HG02938 (cell line): ENCODE measurements around the gene FLNB.

Experiments used
- ATAC-seq: cut with Tn5 transposase; IDR thresholded peaks from one replicate; pipeline ENCODE4 v1.9.1; 2021; ENCODE audit warnings: mild to moderate bottlenecking, moderate library complexity; ENCODE audit not compliant: unreplicated experiment

Gene FLNB, protein sequence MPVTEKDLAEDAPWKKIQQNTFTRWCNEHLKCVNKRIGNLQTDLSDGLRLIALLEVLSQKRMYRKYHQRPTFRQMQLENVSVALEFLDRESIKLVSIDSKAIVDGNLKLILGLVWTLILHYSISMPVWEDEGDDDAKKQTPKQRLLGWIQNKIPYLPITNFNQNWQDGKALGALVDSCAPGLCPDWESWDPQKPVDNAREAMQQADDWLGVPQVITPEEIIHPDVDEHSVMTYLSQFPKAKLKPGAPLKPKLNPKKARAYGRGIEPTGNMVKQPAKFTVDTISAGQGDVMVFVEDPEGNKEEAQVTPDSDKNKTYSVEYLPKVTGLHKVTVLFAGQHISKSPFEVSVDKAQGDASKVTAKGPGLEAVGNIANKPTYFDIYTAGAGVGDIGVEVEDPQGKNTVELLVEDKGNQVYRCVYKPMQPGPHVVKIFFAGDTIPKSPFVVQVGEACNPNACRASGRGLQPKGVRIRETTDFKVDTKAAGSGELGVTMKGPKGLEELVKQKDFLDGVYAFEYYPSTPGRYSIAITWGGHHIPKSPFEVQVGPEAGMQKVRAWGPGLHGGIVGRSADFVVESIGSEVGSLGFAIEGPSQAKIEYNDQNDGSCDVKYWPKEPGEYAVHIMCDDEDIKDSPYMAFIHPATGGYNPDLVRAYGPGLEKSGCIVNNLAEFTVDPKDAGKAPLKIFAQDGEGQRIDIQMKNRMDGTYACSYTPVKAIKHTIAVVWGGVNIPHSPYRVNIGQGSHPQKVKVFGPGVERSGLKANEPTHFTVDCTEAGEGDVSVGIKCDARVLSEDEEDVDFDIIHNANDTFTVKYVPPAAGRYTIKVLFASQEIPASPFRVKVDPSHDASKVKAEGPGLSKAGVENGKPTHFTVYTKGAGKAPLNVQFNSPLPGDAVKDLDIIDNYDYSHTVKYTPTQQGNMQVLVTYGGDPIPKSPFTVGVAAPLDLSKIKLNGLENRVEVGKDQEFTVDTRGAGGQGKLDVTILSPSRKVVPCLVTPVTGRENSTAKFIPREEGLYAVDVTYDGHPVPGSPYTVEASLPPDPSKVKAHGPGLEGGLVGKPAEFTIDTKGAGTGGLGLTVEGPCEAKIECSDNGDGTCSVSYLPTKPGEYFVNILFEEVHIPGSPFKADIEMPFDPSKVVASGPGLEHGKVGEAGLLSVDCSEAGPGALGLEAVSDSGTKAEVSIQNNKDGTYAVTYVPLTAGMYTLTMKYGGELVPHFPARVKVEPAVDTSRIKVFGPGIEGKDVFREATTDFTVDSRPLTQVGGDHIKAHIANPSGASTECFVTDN (N-terminal part only)

DNA sequence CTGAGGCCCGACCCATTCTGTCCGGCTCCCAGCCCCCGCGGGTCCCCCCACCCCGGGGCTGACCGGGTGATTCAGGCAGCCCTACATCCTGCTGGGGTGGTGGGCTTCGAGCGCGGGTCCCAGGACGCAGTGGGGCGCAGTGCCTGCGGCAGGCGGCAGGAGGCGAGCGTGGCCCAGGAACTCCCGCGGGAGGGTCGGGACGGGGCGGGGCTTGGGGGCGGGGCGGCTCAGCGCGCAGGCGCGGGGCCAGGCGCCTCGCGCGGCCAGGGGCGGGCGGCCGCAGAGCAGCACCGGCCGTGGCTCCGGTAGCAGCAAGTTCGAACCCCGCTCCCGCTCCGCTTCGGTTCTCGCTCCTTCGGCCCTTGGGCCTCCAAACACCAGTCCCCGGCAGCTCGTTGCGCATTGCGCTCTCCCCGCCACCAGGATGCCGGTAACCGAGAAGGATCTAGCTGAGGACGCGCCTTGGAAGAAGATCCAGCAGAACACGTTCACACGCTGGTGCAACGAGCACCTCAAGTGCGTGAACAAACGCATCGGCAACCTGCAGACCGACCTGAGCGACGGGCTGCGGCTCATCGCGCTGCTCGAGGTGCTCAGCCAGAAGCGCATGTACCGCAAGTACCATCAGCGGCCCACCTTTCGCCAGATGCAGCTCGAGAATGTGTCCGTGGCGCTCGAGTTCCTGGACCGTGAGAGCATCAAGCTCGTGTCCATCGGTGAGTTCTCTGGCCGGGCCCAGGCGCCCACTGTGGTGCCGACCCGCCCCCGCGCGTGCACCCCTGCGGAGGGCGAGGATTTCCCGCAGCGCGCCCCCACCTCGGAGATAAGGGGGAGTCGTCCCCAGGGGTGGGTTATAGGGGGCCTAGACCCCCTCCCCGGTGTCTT, at the start of gene FLNB:
TSS of gene FLNB (plus strand) at position 282 of the 885 bp plus-strand sequence. CDS start at position 425, 143 bp downstream.
- ATAC-seq, result peak; percentile 57

DNA sequence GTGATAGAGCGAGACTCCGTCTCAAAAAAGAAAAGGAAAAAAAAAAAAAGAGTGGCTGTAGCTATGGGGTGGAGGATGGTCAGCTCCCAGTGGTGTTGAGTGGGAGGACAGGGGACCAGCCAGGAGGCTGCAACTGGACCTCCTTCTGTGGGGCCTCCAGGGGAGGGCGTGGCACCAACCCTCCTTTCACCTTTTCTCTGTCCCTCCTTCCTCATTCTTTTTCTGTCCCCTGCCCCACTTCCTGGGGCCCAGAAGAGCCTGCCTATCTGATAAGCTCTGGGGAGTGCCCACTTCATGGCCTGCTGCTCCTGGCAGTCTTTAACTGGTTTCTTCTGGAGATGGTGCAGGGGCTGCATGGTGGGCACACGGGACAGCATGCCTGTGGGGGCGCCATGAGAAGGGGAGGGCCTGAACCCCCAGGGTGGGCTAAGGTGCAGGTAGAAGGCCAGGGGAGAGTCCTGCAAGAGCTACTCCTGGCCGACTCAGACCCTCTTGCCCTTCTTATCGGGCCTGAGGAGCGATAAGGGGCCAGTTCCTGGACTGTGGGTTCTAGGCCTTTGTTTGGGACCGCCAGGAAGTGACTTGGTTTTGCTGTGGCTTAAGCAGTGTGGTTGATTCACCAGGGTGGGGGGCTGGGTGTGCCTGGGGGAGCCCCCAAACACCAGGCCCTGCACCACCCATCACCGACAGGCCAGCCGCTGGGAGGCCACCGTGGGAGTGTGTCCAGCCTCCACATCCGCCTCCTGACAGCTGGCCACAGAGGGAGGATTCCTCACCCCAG, 49.4 kb upstream of the FLNB start:
- peak; percentile 28 for ATAC-seq

DNA sequence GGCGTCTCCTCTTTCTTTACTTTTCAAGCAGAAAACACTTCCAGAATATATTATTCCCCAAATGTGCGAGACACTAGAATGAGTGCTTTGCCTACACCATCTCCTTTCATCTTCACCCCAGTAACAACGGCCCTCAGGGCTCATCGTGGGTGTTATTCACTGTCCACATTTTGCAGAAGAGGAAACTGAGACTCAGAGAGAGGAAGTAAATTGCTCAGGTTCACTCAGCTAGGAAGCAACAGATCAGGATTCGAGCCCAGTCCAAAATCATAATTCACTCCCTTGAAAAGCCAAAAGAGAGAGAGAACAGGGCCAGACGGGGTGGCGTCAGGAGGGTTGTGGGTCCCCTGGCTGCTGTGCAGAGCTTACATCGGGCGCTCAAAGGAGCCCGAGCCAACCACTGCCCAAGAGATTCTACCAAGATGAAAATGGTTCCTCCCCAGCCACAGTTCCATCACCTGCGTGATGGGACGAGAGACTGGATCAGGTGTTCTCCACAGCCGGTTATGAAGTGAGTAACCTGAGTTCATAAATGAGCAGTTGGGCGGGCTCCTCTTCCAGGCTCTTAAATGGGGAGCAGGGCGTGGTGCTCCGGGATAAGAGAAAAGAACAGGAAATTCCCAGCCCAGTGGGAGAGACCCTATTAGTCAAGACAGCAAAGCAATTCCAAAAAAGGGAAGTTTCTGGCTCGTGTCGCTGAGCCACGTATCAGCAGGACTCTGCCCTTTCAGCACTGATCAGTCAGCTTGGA, 48.6 kb upstream of the FLNB start:
- ATAC-seq, result peak; percentile 45

DNA sequence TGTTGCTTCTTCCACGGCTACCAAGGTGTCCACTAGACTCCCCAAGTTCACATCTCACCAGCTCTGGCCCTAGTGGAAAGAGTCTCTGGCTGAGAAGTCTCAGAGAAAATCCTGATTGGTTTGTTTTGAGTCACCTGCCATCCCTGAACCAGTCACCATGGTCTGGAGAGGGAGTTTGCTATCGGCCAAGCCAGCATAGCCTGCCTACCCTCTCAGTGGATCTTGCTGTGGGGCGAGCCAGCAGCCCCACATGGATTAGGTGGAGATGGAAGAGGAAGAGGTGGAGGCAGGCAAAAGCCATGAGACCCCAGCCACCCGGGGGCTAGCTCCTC, 48.1 kb upstream of the FLNB start:
- no peak for ATAC-seq

DNA sequence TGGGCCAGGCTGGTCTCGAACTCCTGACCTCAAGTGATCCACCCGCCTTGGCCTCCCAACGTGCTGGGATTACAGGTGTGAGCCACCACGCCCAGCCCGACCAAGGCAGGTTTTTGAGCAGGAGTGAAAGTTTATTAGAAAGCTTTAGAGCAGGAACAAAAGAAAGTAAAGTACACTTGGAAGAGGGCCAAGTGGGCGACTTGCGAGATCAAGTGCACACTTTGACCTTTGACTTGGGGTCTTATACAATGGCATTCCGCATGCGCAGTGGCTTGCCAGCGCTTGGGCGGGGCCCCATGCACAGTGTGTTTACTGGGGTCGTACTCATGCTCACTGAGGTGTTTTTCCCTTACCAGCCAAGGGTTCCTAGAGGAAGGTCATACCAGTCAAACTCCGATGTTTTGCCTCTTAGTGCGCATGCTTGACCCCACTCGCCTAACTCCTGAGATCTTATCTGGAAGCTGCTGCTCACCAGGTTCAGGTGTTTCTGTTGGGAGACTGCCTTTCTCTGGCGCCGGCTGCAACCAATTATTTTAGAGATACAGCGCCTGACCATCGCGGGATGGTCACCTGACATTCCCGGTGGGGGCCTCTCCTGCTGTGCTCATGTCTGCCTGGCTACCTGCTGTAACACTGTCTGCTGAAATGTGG, 46.9 kb upstream of the FLNB start:
- ATAC-seq, result no peak

DNA sequence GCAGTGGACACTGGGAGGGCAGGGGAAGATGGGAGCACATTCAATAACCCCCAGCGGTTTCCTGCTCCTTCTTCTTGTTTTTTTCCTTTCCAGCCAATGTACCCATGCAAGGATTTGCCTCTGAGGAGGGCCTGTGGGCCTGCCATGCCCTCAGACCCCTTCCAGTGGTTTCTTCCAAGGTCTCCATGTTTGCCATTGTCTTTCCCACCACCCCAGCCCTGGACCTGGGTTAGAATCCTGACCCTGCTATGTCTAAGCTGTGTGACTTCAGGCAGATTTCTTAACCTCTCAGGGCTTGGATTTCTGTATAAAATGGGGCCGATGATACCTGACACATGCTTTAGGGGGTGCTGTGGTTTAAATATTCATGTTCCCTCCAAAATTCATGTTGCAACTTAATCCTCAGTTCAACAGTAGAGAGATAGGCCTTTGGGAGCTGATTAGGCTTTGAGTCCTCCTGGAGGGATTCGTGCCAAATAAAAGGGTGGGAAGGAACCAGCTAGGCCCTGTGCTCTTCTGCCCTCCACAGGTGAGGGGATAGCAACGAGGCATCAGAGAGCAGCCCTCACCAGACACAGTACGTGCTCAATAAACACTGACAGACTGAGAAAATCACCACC, 46.3 kb upstream of the FLNB start:
- ATAC-seq, result no peak

DNA sequence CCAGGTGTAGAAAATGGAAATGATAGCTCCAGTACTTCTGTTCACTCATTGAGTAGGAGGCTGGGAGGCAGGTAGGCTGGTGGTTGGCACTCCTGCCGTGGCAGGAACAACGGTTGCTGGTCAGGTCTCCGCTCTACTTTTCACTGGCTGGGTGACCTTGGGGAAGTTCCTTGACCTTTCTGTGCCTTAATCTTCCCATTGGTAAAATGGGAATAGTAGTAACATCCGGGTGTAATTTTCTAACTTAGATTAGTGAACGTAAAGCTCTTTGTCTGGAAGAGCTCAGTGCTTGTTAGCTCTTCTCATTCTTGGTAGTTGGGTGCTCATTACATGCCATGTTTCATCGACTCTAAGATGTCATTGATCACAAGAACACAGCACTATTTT, 45.8 kb upstream of the FLNB start:
- ATAC-seq, result no peak

DNA sequence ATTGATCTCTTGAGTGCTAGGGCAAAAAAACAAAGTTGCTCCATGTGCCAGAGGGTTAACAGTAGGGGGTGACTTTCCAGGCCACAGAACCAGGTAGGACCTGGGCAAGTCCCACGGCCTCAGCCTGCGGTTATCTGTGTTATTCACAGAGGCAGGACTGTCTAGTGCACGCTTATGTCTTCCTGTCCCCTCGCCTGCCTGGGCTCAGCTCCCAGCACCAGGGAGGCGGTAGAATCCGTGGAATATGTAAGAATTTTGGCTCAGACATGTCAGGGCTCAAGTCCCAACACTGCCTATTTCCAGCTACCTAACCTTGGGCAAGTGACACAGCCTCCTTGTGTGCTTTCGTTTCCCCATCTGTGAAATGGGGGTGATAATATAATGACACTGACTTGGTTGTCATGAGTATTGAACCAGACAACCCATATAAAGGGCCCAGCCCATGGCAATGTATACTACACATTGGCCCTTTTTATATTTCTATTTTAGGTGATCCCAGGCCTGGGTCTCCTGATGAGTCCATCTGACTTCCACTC, 44.3 kb upstream of the FLNB start:
- no peak for ATAC-seq

DNA sequence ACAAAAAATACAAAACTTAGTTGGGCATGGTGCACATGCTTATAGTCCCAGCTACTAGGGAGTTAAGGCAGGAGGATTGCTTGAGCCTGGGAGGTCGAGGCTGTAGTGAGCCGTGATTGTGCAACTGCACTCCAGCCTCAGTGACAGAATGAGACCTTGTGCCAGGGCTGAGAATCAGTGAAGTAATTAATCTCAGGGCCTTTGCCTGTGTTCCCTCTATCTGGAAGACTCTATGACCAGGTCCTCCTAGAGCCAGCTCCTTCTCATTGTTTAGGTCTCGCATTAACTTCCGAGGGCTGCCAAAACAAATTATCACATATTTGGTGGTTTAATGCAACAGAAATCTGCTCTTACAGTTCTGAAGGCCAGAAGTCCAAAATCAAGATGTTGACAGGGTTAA, 41.4 kb upstream of the FLNB start:
- no peak for ATAC-seq

DNA sequence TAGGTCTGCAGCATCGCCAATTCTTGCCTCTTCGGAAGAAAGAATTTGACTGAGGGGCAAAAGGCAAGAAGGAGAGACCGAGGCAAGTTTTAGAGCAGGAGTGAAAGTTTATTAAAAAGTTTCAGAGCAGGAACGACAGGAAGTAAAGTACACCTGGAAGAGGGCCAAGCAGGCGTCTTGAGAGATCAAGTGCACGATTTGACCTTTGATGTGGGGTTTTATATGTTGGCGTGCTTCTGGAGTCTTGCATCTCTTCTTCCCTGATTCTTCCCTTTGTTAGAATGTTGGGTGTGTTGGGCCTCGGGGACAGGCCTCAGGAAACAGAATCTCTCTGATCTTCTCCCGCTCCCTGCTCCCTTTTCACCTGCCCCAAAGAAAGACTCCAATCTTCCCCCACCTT, 40.6 kb upstream of the FLNB start:
- ATAC-seq, result no peak

DNA sequence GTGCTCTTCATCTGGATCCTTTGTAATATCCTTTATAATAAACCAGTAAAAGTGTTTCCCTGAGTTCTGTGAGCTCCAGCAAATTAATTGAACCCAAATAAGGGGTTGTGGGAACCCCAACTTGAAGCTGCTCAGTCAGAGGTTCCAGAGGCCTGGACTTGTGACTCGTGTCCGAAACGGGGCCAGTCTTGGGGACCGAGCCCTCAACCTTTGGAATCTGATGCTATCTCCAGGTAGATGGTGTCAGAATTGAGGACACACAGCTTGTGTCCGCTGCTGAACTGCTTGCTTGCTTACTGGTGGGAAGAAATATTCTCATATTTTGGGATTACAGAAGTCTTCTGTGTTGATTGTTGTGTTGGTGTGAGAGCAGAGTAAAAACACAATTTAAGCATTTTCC, 39.7 kb upstream of the FLNB start:
- no peak for ATAC-seq

DNA sequence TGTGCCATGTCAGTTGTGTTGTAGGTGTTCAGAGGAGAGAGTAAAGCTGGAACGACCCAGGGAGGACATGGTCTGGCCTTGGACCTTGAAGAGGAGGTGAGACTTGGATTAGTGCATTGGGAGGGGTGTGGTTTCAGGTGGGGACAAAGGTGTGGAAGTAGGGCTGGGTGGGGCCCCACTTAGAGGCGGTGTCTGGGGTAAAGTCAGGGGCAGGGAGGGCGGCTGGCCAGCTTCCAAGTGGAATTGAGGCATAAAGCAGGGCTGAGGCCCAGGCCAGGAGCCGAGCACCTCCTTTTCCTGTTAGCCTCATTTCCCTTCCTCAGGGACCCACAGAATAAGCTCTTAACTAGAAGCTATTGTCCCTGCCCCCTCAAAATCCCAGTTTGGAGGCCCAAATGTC, 36.2 kb upstream of the FLNB start:
- no peak for ATAC-seq

DNA sequence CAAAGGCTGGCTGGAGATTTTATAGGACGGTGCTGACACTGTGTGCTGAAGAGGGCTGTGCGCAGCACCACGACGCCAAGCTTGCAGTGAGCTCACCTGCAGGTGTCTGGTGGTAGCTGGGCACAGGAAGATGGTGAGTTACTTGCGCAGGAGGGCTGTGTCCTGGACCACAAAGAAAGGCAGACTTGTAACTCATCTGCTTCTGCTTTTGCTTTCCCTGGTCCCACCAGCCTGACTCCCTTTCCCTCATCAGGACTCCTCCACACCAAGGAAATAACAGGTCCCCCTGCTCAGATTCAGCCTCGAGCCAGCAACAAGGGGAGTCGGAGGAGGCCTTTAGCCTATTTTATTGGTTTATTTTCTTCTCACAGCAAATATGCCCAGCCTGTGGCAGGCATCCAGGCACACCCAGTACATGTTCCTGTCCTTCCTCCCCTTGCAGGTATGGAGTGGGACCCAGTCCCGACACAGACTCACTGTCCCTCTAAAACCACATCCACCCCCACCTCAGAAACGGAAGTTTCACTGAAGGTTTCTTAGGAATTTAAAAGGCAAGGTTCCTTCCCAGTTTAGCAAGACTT, 35.6 kb upstream of the FLNB start:
- no peak for ATAC-seq

DNA sequence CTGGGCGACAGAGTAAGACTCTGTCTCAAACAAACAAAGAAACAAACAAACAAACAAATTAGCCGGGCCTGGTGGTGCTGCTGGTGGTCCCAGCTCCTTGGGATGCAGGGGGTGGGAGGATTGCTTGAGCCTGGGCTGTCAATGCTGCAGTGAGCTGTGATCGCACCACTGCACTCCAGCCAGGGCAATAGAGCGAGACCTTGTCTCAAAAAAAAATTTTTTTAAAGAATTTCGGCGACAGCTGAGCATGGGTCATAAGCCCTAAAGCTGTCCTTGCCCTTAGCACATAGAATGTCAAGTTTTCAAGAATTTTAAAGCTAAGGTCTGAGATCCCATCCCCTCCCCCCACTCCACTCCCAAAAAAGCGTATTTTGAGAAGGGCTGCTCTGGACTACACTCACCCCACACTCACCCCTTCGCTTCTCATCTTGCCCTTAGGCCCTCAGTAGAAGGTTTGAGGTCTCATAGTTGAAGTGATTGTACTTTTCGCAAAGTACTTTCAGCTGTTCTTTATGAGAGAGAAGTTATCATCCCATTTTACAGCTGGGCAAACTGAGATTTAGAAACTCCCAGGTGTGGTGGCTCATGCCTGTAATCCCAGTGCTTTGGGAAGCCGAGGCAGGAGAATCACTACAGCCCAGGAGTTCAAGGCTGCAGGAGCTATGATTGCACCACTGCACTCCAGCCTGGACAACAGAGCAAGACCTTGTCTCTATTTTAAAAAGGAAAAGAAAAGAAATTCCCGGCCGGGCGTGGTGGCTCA, 34.3 kb upstream of the FLNB start:
- ATAC-seq, result no peak

DNA sequence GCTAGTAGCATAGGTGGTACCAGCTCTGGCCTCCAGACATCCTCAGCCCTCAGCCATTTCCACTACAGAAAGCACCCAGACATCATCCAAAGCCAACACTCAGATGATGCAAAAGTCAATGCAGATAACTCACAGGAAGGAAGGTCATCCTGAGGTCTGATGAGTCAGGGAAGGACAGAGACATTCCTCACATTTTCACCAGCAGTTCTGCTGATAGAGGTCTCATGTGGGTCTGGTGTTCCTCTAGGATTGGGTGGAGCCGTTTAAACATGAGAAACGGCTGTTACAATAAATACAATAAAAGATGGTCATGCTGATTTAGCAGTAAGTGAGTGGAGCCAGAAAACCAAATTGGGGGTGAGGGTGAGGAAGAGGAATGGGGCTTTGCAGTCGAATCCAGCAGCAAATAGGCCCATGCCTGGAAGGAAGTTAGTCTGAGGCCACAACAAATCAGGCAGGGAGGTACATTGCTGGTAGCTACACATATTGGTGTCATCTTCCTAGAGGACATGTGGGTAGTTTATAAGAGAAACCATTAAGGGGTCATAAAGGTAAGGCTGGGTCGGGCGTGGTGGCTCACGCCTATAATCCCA, 33.3 kb upstream of the FLNB start:
- ATAC-seq, result no peak

DNA sequence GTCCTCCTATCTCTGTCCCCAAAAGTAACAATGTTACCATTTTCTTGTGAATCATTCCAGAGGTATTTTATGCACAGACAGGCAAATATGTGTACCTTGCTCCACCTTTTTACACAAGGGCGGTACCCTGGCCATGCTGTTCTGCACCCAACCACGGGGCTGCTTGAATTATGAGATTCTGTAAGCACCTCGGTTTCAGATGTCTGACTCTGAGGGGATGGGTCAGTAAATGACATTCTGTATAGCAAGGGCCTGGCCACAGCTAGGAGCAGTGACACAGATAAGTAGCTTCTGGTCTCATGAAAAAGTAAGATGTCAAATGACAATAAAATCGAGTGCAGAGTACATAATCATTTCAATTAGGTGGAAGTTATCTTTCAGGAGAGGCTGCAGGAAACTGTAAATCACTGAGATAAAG, 30.4 kb upstream of the FLNB start:
- no peak for ATAC-seq
